Skeletal muscle tissue (tissue), 4 donors: ENCODE measurements around the gene ATP2B3. TPM values are rescaled to one million over a fixed set of nuclear protein-coding genes. Genes with fewer than 3 reads are reported as not detected.

ENCODE experiments used
- H3K27ac ChIP-seq: one replicate; pipeline ENCODE4 v1.7.0; 2013; ENCODE audit warnings: mild to moderate bottlenecking, low read depth, low read length, inconsistent platforms
- H3K27me3 ChIP-seq, 3 donors: one replicate each; pipeline ENCODE4 v1.7.0; 2013; ENCODE audit warnings: low read length in 3 of 3; ENCODE audit not compliant: control insufficient read depth in 3 of 3, insufficient read depth in 3 of 3
- H3K36me3 ChIP-seq, 3 donors: one replicate each; pipeline ENCODE4 v1.7.0; 2013; ENCODE audit warnings: low read length in 3 of 3; ENCODE audit not compliant: control insufficient read depth in 3 of 3, insufficient read depth in 3 of 3
- H3K4me1 ChIP-seq, 3 donors: one replicate each; pipeline ENCODE4 v1.7.0; 2013; ENCODE audit warnings: low read length in 3 of 3, mild to moderate bottlenecking in 3 of 3; ENCODE audit not compliant: control insufficient read depth in 3 of 3, insufficient read depth in 3 of 3
- H3K4me3 ChIP-seq, 3 donors: one replicate each; pipeline ENCODE4 v1.7.0; 2013; ENCODE audit warnings: low read length in 3 of 3
- H3K9ac ChIP-seq, 3 donors: one replicate each; pipeline ENCODE4 v1.7.0; 2013; ENCODE audit warnings: low read length in 3 of 3, mild to moderate bottlenecking in 3 of 3, moderate library complexity in 2 of 3, low read depth in 1 of 3
- H3K9me3 ChIP-seq, 3 donors: one replicate each; pipeline ENCODE4 v1.7.0; 2013; ENCODE audit warnings: low read length in 3 of 3; ENCODE audit not compliant: control insufficient read depth in 3 of 3
- total RNA-seq: library from RNA; depleted of rRNA; stranded (reverse); fragments of >200 nt; gene quantifications from one replicate; pipeline ENCODE4 v1.2.3, GENCODE V29; 2014
- donor health status: Osteomylitis.

ATP2B3 gene
- total RNA-seq, 1 donor from 2014 or later: 0.52 TPM

DNA sequence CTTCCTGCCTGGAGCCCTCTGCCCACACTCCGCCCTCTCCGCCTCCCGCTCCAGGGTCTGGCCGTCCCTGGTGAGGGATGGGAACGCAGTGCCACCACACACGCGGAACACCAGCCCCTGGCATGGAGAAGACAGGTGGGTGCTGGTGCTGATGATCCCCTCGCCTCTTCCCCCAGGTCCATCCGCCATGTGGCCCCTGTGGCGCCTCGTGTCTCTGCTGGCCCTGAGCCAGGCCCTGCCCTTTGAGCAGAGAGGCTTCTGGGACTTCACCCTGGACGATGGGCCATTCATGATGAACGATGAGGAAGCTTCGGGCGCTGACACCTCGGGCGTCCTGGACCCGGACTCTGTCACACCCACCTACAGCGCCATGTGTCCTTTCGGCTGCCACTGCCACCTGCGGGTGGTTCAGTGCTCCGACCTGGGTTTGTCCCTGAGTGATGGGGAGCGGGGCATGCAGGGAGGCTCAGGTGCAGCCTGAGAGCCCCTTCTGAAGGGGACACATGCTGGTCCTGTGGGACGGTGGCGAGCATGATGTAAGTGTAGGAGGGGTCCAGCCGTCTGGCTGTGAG, 12.9 kb upstream of the ATP2B3 start:
- peaks cover 0 to 19% (median 0%) of the 10 kb centered on the region in 3 donors for H3K27me3 ChIP-seq
- peaks cover 0 to 23% (median 9%) of the 10 kb centered on the region in 3 donors for H3K4me1 ChIP-seq
- H3K27ac ChIP-seq: no peak overlapping the region
- H3K9ac ChIP-seq: no peak overlapping the region
- H3K4me3 ChIP-seq: no peak overlapping the region
- H3K9me3 ChIP-seq: no peaks in the 10 kb centered on the region
- H3K36me3 ChIP-seq: no peaks in the 10 kb centered on the region

DNA sequence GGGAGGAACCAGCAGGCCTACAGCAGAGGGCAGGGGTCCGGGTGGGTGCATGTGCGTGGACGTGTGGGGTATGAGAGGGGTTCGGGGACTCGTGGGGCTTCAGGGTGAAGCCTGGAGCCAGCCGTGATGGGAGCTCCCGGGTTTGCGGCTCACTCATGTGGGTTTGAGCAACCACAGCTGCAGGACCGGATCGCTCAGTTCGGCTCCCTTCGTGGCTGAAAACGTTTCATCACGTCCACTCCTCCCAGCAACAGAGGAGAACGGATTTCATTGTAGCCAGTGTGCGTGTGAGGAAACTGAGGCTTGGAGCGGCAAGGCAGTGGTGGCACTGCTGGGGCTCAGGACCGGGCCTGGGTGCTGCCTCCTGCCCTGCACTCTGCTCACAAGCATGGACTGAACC, 12.1 kb upstream of the ATP2B3 start:
- Histone ChIP-seq H3K9me3 (no peaks in the 10 kb centered on the region), H3K27ac (no peak overlapping the region), H3K9ac (no peak overlapping the region), H3K36me3 (no peaks in the 10 kb centered on the region), H3K4me3 (no peak overlapping the region), H3K4me1 (peaks cover 0 to 20% (median 7%) of the 10 kb centered on the region in 3 donors), H3K27me3 (peaks cover 0 to 23% (median 0%) of the 10 kb centered on the region in 3 donors)

DNA sequence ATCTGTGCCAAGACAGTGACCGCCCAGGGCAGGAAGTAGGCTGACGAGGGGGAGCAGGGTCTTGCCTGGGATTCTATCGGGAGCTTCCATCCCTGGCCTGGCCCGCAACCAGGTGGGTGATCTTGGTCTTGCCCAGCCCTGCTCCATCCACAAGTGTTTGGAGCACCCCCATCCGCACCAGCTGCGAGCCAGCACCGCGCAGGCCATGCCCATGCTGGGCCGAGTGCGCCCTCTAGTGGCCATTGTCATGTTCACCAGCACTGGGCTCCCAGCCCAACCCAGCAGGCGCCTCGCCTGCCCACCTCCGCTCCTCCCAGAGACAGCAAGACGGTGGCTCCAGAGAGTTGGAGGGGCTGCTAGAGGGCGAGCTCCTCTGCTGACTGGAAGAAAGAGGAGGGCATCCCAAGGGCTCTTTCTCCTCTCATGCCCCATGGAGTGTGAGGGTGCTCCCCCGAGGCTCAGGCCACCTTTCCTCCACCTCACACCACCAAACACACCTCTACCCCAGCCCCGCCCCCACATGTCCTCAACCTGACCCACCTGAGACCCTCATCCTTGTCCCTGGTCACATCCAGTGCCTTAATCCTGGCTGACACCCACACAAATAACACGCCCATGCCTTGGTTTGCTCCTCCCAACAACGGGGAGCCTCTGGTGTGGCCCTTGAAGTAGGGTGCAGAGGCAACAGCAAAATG, 9.8 kb upstream of the ATP2B3 start:
- no peaks in the 10 kb centered on the region for H3K9me3 ChIP-seq
- no peak overlapping the region for H3K9ac ChIP-seq
- no peaks in the 10 kb centered on the region for H3K36me3 ChIP-seq
- H3K4me3 ChIP-seq: no peak overlapping the region
- peaks cover 0 to 14% (median 7%) of the 10 kb centered on the region in 3 donors for H3K4me1 ChIP-seq
- H3K27ac ChIP-seq: no peak overlapping the region
- H3K27me3 ChIP-seq: peaks cover 0 to 19% (median 0%) of the 10 kb centered on the region in 3 donors

DNA sequence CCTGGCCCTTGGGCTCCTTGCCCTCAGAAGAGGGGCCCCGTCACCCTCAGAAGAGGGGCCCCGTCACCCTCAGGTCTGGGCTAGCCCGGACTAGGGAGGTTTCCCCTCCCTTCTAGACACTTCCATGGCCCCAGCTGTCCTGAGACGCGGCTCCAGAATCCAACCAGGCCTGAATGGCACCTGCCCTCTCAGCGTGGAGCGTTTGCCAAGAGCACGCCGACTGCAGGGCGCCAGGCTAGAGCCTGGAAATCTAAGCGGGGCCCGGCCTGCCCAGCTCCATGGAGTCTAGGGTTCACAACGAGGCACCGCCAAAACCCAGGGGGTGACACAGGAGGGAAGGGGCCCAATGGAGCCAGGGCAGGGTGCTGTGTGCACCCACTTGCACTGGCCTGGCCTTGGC, 7.8 kb upstream of the ATP2B3 start:
- peaks cover 0 to 11% (median 0%) of the 10 kb centered on the region in 3 donors for H3K27me3 ChIP-seq
- H3K9ac ChIP-seq: no peak overlapping the region
- no peaks in the 10 kb centered on the region for H3K36me3 ChIP-seq
- H3K4me3 ChIP-seq: no peak overlapping the region
- no peaks in the 10 kb centered on the region for H3K9me3 ChIP-seq
- peaks cover 0 to 14% (median 7%) of the 10 kb centered on the region in 3 donors for H3K4me1 ChIP-seq
- no peak overlapping the region for H3K27ac ChIP-seq

DNA sequence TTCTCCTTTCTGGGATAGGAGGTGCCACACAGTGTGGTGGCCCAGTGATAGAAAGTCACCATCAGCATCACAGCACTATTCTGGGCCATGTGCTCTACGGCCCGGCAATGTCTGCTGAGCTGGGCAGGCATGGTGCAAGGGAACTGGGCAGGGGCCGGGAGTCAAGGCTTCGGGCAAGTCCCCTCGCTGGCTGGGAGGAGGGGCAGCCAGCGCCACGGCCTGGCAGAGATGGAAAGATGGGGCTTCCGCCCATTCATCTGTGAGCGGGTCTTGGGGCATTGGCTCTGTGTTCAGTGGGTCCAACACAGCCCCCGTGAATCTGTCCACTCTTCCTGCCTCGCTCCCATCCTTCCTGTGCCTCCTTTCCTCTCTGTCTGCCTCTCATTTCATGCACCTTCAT, 7.1 kb upstream of the ATP2B3 start:
- H3K4me1 ChIP-seq: peaks cover 0 to 14% (median 7%) of the 10 kb centered on the region in 3 donors

DNA sequence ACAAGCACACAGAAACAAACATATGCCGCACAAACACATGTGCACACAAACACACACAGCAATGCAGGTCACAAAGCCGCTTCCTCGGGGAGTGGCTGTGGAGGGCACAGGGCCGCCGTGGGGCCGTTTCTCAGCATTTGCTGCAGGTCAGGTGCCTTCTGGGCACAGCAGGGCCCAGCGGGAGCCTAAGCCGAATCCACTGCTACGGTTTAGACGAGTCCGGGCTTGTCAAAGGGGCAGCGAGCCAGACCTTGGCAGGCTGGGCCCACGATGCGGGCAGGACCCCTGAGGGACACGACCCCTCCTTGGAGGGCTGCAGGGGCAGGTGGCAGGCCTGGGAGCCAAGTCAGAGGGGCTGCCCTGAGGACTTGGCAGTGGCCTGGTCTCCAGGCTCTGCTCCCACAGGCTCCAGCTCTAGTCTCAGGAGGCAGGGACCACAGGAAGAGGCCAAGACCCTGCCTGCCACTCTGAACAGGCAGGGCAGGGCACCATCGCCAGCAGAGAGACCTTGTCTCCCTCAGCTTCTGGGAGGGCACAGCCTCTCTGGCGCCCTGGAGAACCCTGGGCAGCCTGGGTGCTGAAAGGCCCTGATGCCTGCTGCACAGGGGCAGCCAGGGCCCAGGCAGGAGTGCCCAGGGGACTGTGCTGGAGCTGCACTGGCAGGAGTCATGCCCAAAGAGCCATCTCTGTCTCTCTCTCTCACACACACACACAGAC, 5.5 kb upstream of the ATP2B3 start:
- H3K9ac ChIP-seq: no peak overlapping the region
- H3K4me3 ChIP-seq: no peak overlapping the region
- no peaks in the 10 kb centered on the region for H3K9me3 ChIP-seq
- no peak overlapping the region for H3K27ac ChIP-seq
- no peaks in the 10 kb centered on the region for H3K36me3 ChIP-seq
- H3K27me3 ChIP-seq: peaks cover 0 to 20% (median 5%) of the 10 kb centered on the region in 3 donors
- H3K4me1 ChIP-seq: peaks cover 0 to 14% (median 6%) of the 10 kb centered on the region in 3 donors

More for the DNA sequence above, 7.1 kb upstream of the ATP2B3 start:
- H3K9me3 ChIP-seq: no peaks in the 10 kb centered on the region
- H3K27me3 ChIP-seq: peaks cover 0 to 10% (median 0%) of the 10 kb centered on the region in 3 donors
- H3K36me3 ChIP-seq: no peaks in the 10 kb centered on the region
- H3K27ac ChIP-seq: no peak overlapping the region
- no peak overlapping the region for H3K9ac ChIP-seq
- no peak overlapping the region for H3K4me3 ChIP-seq

DNA sequence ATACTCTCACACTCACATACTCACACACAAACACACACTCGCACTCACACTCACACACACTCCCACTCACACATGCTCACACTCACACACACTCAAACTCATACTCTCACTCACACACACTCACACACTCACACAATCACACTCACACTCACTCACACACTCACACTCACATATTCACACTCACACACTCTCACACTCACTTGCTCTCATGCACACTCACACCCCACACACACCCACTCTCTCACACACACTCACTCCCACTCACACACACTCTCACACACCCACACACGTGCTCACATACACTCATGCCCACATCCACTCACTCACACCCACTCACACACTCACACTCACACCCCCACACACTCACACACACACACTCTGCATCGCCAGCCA, 4.9 kb upstream of the ATP2B3 start:
- peaks cover 0 to 9% (median 5%) of the 10 kb centered on the region in 3 donors for H3K4me1 ChIP-seq
- no peaks in the 10 kb centered on the region for H3K36me3 ChIP-seq
- H3K27ac ChIP-seq: no peak overlapping the region
- H3K4me3 ChIP-seq: no peak overlapping the region
- H3K27me3 ChIP-seq: peaks cover 0 to 23% (median 5%) of the 10 kb centered on the region in 3 donors
- no peak overlapping the region for H3K9ac ChIP-seq
- no peaks in the 10 kb centered on the region for H3K9me3 ChIP-seq

DNA sequence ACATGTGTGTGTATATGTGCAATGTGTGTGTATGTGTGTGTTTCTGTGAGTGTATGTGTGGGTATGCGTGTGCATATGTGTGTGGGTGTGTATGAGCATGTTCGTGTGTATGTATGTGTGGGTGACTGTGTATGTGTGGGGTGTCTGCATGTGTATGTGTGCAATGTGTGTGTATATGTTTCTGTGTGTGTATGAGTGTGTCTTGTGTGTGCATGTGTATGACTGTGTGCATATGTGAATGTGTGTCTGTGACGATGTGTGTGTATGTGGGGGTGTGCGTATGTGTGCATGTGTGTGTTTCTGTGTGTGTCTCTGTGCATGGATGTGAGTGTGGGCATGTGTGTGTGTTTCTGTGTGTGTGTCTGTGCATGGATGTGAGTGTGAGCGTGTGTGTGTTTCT, 4.2 kb upstream of the ATP2B3 start:
- Histone ChIP-seq H3K9me3 (no peaks in the 10 kb centered on the region), H3K4me3 (no peak overlapping the region), H3K36me3 (no peaks in the 10 kb centered on the region), H3K9ac (no peak overlapping the region), H3K4me1 (peaks cover 0 to 4% (median 0%) of the 10 kb centered on the region in 3 donors), H3K27ac (no peak overlapping the region), H3K27me3 (peaks cover 1 to 25% (median 6%) of the 10 kb centered on the region in 3 donors)

DNA sequence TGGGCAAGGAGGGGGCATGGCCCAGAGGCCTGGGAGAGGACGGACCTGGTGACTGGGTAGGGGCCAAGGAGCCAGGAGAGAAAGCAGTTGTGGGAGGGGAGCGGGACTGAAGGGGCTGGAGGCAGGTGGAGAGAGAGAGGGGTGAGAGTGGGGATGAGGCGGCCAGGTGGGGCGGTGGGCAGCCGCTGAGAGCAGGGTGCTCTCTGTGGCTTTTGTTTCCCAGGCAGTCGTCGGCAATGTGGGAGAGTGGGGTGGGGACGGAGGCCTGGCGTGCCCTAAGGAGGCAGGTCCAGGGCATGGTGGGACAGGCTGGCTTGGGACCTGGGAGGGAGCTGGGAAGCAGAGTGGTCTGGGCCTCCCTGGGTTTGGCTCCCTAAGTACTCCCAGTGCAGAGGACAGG, 3.2 kb upstream of the ATP2B3 start:
- Histone ChIP-seq H3K36me3 (no peaks in the 10 kb centered on the region), H3K27ac (no peak overlapping the region), H3K4me3 (no peak overlapping the region), H3K27me3 (peaks cover 9 to 35% (median 14%) of the 10 kb centered on the region in 3 donors), H3K9ac (no peak overlapping the region), H3K4me1 (peaks cover 0 to 4% (median 0%) of the 10 kb centered on the region in 3 donors), H3K9me3 (no peaks in the 10 kb centered on the region)

DNA sequence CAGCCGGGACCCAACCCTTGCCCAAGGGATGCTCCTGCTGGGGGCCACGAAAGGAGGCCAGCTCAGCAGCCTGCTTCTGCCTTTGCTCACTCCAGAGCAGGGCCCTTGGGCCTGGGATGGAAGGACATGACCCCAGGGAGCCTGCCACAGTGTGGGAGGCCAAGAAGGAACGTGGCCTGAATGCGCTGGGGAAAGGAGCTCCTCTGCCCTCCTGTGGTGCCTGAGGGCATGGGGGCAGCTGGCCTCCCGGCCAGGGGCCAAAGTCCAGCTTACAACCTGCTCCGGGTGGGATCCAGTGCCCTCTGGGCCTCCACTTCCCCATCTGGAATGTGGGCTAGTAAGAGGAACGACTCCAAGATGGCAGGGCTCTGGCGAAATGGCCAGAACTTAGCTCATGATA, 2.0 kb upstream of the ATP2B3 start:
- Histone ChIP-seq H3K4me1 (peaks cover 0 to 4% (median 0%) of the 10 kb centered on the region in 3 donors), H3K9ac (no peak overlapping the region), H3K27me3 (peaks cover 11 to 38% (median 23%) of the 10 kb centered on the region in 3 donors), H3K27ac (no peak overlapping the region), H3K36me3 (no peaks in the 10 kb centered on the region), H3K9me3 (no peaks in the 10 kb centered on the region), H3K4me3 (no peak overlapping the region)
